Right renal pelvis (tissue), 4 donors: ENCODE measurements around the gene TEAD2. TPM values are rescaled to one million over a fixed set of nuclear protein-coding genes. Genes with fewer than 3 reads are reported as not detected.
A peak's percentile ranks its signal among the peaks of the same experiment; 100 is the strongest.
"Not testable (repeated sequence)": the region's sequence is repeated elsewhere in the genome, so short reads cannot be mapped to it uniquely, and the experiment has no call there.

ENCODE experiments used
- DNase-seq, 4 donors: peaks; one replicate each; pipeline ENCODE4 v3.0.0-alpha.2; 2013; ENCODE audit warnings: low read depth in 4 of 4, low spot score in 3 of 4, missing footprints in 1 of 4
- polyA plus RNA-seq, 4 donors: library from polyadenylated mRNA; unstranded; fragments of 120-200 nt; gene quantifications; one replicate each; pipeline ENCODE4 v1.2.1, GENCODE V29; 2013; ENCODE audit not compliant: insufficient read length in 4 of 4

The TEAD2 gene
- polyA plus RNA-seq, 4 donors, result 95.9 to 107 (median 102) TPM

DNA sequence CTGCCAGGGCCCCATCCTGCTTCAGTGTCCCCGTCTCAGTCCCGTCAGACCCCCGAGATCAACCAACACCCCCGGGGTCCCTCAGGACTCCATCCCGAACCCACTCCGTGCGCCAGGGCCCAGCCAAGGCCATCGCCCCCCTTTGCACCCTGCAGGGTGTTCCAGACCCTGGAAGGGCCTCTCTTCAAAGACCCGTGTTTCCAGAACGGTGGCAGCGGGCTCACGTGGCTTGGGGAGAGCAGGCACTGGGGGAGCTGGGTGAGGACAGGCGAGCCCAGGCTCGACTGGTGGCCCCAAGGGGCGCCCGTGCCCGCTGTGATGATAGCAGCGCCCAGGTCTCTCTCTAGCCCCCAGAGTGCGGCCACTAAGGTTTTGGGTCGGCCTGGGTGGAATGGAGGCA is 27.2 kb upstream of the TEAD2 start:
- no peak for DNase-seq

DNA sequence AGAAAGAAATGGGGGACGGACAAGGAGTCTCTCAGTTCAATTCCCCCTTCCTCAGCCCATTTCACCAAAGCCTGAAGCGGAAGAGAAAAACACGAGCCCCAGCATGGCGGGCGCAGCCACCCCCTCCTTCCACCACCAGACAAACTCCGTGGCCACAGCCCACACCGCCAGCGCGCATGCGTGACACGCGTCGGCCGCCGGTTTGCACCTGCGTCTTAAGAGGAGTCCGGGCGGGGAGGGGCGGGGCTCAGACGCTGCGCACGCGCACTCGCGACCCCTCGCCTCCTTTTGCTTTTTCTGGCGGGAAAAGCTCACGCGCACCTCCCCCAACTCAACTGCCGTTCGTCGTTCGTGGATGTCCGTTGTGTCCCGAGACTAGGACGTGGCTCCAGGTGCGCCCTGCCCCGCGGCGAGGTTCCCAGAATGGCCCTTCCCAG is 25.7 kb upstream of the TEAD2 start, which contains the start of gene KASH5:
Gene KASH5 (plus strand): TSS at position 314 of the 437 bp plus-strand sequence. CDS start 2,635 bp downstream, outside the sequence.
- DNase-seq, result peak in 1 of 4 donors; percentile 40

DNA sequence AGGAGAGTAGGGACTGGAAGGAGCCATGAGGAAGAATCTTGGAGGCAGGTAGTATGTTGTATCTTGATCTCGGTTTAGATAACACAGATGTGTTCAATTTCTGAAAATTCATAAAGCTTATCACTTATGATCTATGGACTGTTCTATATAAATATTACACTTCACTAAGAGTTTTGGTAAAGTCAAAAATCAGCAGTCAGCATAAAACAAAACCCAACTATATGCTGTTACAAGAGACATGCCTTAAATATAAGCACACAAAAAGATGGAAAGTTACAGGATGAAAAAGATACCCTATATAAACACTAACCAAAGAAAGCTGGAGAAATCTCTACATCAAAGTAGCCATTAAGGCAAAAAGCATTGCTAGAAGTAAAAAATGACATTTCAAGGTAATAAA is 21.4 kb upstream of the TEAD2 start:
- no peak for DNase-seq

DNA sequence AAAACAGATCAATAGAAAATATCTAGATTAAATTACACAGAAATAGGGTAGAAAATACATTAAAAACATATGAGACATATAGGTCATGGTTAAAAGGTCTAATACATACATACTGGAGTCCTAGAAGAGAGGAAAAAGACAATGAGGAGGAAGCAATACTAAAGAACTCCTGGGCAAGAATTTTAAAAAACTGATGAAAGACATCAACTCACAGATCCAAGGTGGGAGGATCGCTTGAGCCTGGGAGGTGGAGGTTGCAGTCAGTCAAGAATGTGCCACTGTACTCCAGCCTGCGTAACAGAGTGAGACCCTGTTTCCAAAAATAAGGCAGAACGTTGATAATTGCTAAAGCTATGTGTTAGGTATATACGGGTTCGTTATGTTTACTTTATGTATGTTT is 20.4 kb upstream of the TEAD2 start:
- DNase-seq, result no peak

DNA sequence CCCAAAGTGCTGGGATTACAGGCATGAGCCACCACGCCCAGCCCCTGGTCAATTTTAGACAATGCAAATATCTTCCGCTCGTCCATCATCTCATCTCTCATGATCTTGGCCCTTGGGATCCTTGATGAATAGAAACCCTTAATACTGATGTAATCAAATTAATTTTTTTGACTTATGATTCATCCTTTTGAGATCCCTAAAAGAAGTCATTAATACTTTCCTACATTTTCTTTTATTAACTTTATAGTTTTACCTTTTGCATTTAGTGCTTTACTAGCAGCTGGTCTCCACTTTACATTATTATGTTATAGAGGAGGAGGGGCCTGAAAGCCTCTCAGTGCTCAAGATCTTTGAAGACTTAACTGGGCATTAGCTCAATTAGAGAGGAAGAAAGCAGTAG is 18.2 kb upstream of the TEAD2 start:
- no peak for DNase-seq

DNA sequence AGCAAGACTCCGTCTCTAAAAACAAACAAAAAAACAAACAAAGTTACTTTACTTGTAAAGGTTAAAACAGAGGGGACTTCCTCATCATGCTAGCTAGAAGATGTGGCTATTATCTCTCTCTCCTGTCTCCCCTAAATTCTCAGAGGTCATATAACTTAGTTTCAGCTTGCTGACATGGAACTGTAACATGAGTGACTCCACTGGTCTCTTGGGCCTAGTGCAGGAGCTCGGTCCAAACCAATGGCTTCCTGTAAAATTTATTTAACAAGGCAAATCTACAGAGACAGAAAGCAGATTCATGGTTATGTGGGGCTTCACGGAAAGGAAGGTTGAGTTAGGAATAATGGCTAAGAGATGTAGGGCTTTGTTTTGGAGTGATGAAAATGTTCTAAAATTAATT is 16.3 kb upstream of the TEAD2 start:
- DNase-seq, result no peak

DNA sequence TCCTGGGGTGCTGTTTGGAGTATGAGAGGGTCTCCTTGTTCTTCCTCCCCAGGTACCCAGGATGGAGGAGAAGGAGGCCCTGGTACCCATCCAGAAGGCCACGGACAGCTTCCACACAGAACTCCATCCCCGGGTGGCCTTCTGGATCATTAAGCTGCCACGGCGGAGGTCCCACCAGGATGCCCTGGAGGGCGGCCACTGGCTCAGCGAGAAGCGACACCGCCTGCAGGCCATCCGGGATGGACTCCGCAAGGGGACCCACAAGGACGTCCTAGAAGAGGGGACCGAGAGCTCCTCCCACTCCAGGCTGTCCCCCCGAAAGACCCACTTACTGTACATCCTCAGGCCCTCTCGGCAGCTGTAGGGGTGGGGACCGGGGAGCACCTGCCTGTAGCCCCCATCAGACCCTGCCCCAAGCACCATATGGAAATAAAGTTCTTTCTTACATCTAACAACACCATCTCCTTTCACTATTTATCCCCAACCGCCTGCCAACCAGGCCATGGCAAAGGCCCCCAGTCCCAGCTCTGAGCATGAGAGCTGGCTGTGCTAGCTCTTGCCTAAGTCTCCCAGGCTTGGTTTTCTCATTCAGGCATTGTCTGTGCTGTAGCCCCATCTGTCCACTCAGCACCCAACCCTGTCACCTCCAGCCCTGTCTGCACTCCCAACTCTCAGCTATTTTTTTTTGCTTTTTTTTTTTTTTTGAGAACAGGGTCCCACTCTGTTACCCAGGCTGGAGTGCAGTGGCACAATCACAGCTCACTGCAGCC is 12.6 kb upstream of the TEAD2 start:
- no peak for DNase-seq

DNA sequence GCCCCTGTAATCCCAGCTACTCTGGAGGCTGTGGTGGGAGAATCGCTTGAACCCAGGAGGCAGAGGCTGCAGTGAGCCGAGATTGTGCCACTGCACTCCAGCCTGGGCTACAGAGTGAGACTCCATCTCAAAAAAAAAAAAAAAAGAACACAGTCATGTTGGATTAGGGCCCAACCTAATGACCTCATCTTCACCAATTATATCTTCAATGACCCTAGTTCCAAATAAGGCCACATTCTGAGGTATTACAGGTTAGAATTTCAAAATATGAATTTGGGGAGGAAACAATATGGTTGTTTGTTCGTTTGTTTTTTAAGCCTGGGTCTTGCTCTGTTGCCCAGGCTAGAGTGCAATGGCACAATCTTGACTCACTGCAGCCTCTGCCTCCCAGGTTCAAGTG is 11.0 kb upstream of the TEAD2 start:
- not testable (repeated sequence) for DNase-seq

DNA sequence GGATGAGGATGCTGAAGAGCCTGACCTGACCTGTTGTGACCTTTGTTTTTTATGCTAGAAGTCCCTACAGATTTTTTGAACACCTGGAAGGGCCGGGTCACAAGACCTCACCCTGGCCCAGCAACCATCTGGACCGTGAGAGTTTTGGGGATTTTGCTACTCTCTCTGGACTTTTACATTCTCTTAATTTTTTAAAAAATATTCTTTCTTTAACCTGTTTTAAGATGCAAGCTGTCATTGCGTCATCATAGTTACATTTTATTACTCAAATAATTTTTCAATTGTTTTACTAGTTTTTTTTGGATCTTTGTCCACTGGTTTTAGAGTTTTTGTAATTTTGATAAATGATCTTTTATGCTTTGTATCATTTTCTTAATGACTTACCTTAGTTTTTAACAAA is 9.0 kb upstream of the TEAD2 start:
- no peak for DNase-seq

DNA sequence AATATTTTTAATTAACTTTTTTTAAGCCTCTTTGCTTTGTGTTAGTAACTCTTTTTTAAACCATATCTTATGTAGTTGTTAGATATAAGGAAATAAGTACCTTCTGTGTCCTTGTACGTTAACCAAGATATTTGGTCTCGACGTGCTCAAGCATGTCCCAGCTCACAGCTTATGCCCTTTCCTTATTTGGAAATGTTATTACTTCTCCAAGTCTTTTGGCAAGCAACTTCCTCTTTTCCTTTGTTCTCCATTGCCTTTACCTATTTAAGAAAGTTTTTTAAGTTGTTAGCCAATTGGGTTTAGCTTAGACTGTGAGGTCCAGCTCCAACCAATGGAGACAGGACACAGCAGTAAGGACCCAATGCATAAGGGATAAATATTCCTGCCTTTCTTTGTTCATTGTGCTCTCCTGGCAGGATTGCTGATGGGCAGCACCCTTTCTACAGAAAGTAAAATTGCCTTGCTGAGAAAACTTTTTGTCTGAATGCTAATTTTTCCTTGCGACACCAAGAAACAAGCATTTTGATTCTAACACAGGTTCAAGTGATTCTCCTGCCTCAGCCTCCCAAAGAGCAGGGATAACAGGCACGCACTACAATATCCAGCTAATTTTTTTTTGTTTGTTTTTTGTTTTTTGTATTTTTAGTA is 6.6 kb upstream of the TEAD2 start:
- DNase-seq, result no peak

DNA sequence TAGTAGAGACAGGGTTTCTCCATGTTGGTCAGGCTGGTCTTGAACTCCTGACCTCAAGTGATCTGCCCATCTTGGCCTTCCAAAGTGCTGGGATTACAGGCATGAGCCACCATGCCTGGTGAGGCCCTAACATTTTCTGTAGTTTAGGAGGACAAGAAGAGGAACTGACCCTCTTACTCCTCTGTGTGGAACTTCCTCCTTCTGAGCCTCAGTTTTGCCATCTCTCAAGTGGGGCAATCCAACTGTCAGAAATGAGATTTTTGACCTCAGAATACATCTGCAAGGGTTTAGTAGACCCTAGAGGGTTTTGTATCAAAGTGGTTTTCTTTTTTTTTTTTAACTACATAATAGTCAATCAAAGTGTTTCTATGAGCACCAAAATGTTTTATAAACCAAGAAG is 3.9 kb upstream of the TEAD2 start:
- DNase-seq, result no peak

DNA sequence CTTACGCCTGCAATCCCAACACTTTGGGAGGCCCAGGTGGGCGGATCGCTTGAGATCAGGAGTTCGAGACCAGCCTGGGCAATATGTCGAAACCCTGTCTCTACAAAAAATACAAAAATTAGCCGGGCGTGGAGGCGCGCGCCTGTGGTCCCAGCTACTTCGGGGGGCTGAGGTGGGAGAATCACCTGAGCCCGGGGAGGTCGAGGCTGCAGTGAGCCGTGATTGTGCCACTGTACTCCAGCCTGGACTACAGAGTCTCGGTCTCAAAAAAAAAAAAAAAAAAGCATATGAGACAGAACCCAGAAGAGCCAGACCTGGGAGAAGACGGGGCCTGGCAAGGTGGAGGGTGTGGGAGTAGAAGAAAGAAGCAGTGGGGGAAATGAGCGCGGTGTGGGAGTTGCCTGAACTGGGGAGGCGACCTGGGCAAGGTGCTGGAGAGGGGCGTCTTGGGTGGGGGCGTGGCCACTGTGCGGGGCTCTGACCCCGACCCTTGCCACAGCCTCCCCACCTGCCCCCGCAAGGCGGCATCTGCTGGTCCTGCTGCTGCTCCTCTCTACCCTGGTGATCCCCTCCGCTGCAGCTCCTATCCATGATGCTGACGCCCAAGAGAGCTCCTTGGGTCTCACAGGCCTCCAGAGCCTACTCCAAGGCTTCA is 2.0 kb upstream of the TEAD2 start:
- DNase-seq, result no peak

DNA sequence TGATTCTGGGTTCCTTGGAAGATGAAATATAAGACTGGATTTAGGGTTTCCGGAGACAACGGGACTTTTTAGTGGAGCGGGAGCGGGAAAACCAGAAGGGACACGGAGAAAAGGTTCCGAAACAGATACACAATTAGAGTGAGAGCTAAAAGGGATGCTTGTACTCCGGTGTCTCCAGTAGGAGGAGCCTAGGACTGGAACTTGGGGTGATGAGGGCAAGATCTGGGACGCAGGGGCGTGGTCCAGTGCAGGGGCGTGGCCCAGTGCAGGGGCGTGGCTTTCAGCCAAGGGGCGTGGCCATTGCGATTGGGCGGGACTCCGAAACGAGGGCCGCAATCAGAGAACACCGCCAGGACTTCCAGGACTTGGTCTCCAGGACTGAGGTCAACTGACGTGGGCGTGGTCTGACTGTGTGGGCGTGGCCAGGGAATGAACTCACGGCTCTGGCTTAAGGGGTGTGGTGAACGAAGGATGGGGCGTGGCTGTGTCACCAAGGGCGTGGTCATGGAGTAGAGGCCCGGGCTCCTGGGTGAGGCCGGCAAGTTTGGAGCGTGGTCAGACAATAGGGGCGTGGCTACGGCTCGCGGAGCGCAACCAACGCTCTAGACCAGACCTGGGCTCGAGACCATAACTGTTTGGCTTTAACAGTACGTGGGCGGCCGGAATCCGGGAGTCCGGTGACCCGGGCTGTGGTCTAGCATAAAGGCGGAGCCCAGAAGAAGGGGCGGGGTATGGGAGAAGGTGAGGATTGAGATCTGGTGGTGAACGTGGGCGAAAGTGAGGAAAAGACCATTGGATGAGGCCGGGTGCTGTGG is 1.3 kb upstream of the TEAD2 start, which contains the start of gene DKKL1:
Gene DKKL1 (plus strand): TSS at position 610 of the 815 bp plus-strand sequence. CDS start 122 bp downstream, at position 732.
- peak; percentile 95 to 97 (median 96) for DNase-seq

DNA sequence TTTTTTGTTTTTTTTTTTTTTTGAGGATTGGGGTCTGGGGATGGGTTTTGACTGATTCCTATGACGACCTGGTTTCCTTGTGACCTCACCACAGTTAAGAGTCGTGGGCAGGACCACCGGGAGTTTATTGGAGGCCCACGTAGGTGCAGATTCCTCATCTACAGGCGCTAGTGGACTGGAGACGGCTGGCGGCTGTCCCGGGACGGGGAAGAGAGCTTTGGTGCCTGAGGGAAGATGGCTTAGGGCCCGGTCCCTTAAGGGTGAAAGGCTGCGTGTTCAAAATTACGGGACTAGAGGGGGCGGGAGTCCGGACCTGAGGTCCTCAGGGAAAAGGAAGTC is 682 bp upstream of the TEAD2 start:
- DNase-seq, result peak in 2 of 4 donors; percentile 33 to 52

DNA sequence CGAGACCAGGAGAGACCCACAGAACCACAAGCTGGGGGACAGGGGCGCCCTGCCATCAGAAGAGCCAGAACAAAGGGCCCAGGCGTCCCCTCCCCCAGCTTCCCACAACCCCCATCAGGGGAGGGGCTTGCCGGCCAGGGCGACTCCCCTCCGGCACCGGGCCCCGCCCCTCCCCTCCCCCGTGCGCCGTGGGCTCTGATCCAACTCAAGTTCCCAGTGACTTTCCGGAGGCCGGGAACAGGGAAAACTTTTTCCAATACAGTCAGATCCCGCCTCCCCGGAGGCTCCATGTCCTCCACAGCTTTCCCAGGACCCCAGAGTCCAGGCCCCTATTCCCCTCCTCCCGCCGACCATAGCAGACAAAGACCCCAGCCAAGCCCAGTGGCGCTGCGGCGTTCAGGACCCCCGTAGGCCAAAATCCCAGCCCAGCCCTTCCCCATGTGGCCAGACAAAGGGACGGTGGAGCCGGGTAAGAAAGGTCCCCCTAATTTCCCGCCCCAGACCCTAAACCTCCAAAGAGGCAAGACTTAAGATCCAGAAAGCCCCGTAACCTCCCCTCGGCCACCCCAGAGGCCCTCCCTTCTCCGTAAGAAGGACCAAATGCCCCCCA is 673 bp downstream of the TEAD2 start:
- DNase-seq, result peak; percentile 81 to 89 (median 86)

DNA sequence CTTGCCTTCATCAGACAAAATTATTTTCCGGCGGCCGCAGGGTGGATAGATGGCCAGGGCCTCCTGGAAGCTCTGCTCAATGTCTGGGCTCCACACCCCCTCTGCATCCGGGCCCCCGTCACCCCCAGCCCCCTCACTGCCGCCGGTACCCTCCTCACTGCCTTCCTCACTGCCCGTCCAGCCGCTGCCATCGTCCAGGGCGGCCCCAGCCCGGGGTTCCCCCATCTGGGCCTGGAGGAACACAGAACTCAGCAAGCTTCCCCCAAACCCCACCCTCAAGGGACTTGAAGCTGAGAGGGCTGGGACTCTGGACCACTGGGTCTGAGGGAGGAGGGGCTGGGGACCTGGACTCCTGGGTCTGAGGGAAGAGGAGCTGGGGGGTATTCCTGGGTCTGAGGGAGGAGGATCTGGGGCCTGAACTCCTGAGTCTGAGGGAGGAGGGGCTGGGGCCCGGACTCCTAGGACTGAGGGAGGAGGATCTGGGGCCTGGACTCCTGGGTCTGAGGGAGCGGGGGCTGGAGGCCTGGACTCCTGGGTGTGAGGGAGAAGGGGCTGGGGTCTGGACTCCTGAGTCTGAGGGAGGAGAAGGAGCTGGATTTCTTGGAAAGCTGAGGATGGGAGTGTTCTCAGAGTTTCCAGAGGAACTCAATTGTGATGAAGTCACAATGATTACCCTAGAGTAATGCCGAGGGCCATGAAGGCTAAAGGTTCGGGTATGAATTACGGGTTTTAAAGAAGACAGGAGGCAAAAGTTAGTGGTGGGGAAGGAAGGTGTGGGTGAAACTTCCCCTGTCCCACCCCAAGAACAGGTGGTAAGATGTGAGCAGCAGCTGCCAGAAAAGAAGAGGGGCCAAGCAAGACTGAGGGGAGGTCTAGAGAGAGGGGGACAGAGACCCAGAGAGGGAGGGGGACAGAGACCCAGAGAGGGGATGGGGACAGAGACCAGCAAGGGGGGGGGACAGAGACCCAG is 2.1 kb downstream of the TEAD2 start:
- DNase-seq, result no peak

DNA sequence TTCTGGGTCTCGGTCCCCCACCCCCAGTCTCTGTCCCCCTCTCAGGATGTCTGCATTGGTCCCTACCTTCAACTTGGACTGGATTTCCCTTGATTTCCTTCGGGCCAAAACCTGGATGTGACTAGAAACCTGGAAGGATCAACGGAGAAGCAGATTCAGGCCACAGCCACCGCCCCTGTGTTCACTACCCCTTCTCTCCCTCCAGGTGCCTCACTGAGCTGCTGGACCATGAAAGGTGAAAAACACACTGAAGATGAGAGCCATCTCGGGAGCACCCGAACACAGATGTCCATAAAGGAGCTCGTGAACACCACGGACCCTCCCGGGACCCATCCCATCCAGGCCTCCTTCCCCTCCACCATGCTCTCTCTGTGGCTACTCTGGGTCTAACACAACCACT is 5.0 kb downstream of the TEAD2 start:
- DNase-seq, result no peak

DNA sequence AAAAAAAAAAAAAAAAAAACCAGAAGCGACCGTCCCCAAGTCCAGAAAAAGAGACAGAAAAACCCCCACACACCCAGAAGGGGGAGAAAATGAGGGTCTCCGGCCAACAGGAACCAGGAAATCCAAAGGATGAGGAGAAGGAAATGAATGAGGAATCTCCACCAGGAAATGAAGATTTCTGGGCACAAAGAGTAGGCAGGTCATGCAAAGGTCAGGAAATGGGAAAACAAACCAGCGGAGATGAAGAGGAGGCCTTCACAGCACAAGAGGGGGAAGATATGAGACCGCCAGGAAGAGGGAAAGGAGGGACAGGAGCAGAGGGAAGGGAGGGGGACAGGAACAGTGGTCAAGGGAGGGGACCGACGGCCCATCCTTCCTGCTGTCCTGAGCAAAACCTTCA is 5.8 kb downstream of the TEAD2 start:
- no peak for DNase-seq

DNA sequence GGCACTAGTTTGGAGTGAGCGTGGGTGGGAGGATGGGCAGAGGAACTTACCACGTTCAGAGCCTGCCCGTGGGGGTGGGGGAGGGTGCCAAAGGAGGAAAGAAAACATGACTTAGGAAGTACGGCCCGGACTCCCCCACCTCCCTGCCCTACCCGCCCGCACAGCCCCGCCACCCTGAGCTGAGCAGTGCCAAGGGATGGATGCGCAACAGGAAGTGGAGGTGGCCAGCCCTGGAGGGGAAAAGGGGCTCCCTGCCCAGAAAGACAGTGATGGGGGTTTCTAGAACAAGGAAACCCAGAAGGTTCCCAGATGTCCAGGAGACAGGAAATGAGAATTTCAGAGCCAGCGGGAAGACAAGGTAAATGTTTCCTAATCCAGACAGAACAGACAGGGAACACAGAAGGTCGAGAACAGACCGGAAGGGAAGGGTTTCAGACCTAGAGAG is 6.3 kb downstream of the TEAD2 start:
- DNase-seq, result no peak
